Esophagus squamous epithelium (tissue), 4 donors: ENCODE data around the gene RNGTT.

Experiments used
- POLR2A ChIP-seq, 4 donors: fragments of 450-650 bp; IDR thresholded peaks; one replicate each; pipeline ENCODE4 v1.6.1; 2017; ENCODE audit warnings: antibody characterized with exemption in 4 of 4, mild to moderate bottlenecking in 4 of 4, moderate library complexity in 3 of 4
- TF ChIP-seq, protein P1 (sequence below), 6 experiments: fragments of 450-650 bp in 4 of 6; fragments of 200-600 bp in 2 of 6; sonication (generic) in 2 of 6; IDR thresholded peaks; one replicate each; pipeline ENCODE4 v1.5.1; 2016 to 2019; ENCODE audit warnings: antibody characterized with exemption in 6 of 6, mild to moderate bottlenecking in 4 of 6, moderate library complexity in 4 of 6

DNA sequence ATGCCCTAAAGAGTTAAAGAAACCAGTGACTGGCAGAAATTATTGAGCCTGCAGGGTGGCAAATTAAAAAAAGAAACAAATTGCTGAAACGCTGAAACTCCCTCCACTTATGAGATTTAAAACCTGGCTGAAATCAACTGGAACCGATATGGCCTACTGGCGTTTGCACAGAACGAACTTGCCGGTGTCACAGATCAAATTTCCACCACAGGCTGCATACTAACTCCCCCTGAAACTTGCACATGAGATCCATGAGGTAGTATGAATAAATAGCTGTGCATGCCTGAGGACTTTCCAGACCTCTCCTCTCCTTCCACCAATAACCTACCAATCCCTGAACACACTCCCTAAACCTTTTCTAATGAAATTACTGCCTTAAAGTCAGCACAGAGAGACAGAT is 150.4 kb downstream of the RNGTT start:
- TF ChIP-seq, protein P1, sequence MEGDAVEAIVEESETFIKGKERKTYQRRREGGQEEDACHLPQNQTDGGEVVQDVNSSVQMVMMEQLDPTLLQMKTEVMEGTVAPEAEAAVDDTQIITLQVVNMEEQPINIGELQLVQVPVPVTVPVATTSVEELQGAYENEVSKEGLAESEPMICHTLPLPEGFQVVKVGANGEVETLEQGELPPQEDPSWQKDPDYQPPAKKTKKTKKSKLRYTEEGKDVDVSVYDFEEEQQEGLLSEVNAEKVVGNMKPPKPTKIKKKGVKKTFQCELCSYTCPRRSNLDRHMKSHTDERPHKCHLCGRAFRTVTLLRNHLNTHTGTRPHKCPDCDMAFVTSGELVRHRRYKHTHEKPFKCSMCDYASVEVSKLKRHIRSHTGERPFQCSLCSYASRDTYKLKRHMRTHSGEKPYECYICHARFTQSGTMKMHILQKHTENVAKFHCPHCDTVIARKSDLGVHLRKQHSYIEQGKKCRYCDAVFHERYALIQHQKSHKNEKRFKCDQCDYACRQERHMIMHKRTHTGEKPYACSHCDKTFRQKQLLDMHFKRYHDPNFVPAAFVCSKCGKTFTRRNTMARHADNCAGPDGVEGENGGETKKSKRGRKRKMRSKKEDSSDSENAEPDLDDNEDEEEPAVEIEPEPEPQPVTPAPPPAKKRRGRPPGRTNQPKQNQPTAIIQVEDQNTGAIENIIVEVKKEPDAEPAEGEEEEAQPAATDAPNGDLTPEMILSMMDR (IDR thresholded peaks at IDR 0.05), result no peak
- TF ChIP-seq POLR2A (IDR thresholded peaks at IDR 0.05), result no peak
